Measurements from ENCODE around the gene ADAMTS16. TPM values are rescaled to one million over a fixed set of nuclear protein-coding genes. Genes with fewer than 3 reads are reported as not detected.

ADAMTS16 gene
- total and polyA plus RNA-seq, 12 donors, result 0.01 to 0.47 (median 0.12) TPM; not detected in 6

DNA sequence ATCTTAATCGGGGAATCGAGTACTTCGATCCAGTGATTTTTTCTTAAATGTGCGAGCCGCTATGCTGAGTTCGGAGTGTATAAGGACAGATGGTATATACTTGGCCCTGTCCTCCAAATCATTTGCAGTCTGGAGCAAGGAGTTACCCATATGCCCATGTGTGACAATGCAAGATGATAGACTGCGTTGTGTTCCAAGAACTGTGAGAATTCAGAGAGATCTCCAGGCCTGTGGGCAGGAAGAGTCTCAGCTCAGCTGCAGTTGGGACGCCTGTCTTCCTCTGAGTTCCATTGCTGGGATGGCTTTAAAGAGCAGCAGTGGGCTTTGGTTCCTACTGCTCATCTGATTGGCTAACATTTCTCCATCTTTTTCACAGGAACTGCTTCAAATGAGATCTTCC, 106.6 kb downstream of the ADAMTS16 start:
- no peak for ATAC-seq
- Histone ChIP-seq H3K4me1 (no peaks in the 10 kb centered on the region), H3K4me3 (no peak overlapping the region), H3K9me3 (peaks cover 0 to 2% (median 0%) of the 10 kb centered on the region in 11 donors), H3K36me3 (no peaks in the 10 kb centered on the region), H3K27me3 (peaks cover 0 to 15% (median 0%) of the 10 kb centered on the region in 7 donors), H3K27ac (no peak overlapping the region)
- intact Hi-C loops (cut with DNase I), result no loop called here
- TF ChIP-seq, protein P1, sequence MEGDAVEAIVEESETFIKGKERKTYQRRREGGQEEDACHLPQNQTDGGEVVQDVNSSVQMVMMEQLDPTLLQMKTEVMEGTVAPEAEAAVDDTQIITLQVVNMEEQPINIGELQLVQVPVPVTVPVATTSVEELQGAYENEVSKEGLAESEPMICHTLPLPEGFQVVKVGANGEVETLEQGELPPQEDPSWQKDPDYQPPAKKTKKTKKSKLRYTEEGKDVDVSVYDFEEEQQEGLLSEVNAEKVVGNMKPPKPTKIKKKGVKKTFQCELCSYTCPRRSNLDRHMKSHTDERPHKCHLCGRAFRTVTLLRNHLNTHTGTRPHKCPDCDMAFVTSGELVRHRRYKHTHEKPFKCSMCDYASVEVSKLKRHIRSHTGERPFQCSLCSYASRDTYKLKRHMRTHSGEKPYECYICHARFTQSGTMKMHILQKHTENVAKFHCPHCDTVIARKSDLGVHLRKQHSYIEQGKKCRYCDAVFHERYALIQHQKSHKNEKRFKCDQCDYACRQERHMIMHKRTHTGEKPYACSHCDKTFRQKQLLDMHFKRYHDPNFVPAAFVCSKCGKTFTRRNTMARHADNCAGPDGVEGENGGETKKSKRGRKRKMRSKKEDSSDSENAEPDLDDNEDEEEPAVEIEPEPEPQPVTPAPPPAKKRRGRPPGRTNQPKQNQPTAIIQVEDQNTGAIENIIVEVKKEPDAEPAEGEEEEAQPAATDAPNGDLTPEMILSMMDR (IDR thresholded peaks at IDR 0.05), result no peak
- DNase-seq, result no peak
- WGBS, 2 donors, result 89 to 91% methylated on average over 8 of the region's 8 CpGs

DNA sequence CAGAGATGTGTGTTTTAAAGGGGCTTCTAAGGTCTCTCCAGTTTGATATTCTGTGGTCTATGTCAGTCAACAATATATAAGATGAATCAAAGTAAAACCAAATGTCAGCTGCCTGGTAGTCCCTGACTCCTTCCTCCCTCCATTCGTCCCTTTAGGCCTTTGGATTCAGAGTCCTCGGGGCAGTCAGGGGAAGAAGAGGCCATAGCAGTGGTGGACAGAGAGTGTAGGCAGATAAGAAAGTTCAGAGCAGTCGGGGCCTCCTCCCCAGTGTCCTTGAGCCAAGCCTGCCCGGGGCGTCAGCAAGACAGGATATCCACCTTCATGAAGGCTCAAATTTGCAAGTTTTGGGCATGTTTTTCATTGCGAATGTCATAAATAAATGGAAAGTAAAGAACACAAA, 110.6 kb downstream of the ADAMTS16 start:
- H3K27me3 ChIP-seq, result peaks cover 0 to 5% (median 0%) of the 10 kb centered on the region in 7 donors
- intact Hi-C loops (cut with DNase I), result no loop called here

DNA sequence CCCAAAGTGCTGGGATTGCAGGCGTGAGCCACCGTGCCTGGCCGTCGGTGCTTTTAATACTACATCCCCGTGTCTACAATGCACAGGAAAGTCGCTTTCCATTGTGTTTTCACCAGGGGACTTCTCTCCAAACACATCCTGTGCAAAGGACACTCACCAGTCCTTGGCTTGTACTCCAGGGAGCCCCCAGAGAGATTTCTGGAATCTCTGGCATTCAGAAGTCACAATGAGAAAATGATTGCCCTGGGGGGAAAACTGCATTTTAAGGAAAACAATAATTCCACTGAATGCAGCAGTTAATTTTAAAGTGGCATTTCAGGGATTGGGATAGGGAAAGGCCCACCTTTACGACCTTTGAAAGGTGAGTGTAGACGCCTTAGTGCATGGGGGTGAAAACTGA, 112.0 kb downstream of the ADAMTS16 start:
- WGBS, 2 donors, result 59 to 63% methylated on average over 8 of the region's 8 CpGs
- Histone ChIP-seq H3K27me3 (peaks cover 0 to 5% (median 0%) of the 10 kb centered on the region in 7 donors), H3K27ac (no peak overlapping the region), H3K36me3 (no peaks in the 10 kb centered on the region), H3K4me3 (no peak overlapping the region), H3K4me1 (no peaks in the 10 kb centered on the region), H3K9me3 (peaks cover 0 to 35% (median 8%) of the 10 kb centered on the region in 11 donors)
- ATAC-seq, result no peak
- intact Hi-C loops (cut with DNase I), result no loop called here
- DNase-seq, result no peak
- TF ChIP-seq, protein P1 (IDR thresholded peaks at IDR 0.05), result no peak

More for the DNA sequence above, 110.6 kb downstream of the ADAMTS16 start:
- no peaks in the 10 kb centered on the region for H3K4me1 ChIP-seq
- H3K4me3 ChIP-seq, result no peak overlapping the region
- H3K36me3 ChIP-seq, result no peaks in the 10 kb centered on the region
- whole genome bisulfite sequencing, 2 donors, result 72 to 74% methylated on average over 6 of the region's 6 CpGs
- TF ChIP-seq, protein P1 (IDR thresholded peaks at IDR 0.05), result no peak
- DNase-seq (no peak), ATAC-seq (no peak)
- no peak overlapping the region for H3K27ac ChIP-seq
- H3K9me3 ChIP-seq, result peaks cover 0 to 26% (median 7%) of the 10 kb centered on the region in 11 donors

DNA sequence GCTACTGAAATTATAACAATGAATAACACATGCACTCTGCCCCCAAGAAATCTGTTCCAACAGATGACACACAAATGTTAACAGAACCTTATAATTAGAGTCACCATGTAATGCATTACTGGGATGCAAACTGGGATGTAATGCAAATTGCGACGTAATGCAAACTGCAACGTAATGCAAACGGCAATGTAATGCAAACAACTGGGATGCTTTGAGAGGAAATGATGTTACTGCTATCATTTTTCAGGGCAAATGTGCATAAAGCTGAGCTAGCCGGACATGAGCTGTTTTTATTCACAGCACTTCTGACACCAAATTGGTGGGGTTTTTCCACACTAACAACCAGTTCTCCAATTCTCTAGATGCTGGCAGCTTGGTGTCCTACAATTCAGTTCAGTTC, 117.2 kb downstream of the ADAMTS16 start:
- H3K4me3 ChIP-seq, result no peak overlapping the region
- no peaks in the 10 kb centered on the region for H3K27me3 ChIP-seq
- no peaks in the 10 kb centered on the region for H3K36me3 ChIP-seq
- intact Hi-C loops (cut with DNase I), result no loop called here
- no peak overlapping the region for H3K27ac ChIP-seq
- H3K4me1 ChIP-seq, result no peaks in the 10 kb centered on the region
- TF ChIP-seq, protein P1 (IDR thresholded peaks at IDR 0.05), result no peak
- no peak for ATAC-seq
- DNase-seq, result no peak
- WGBS, 2 donors, result 85 to 87% methylated on average over 5 of the region's 5 CpGs
- peaks cover 0 to 35% (median 8%) of the 10 kb centered on the region in 11 donors for H3K9me3 ChIP-seq
